ENCODE measurements around the gene CCM2L. TPM values are rescaled to one million over a fixed set of nuclear protein-coding genes. Genes with fewer than 3 reads are reported as not detected.

CCM2L gene
- total RNA-seq, 1 donor from 2014 or later: 0.75 TPM

- Histone ChIP-seq H3K36me3 (no peaks in the 10 kb centered on the region), H2AFZ (replicated peaks) (peak overlapping the region; percentile 96), H3K79me2 (ENCODE audit: low read depth) (no peaks in the 10 kb centered on the region), H3F3A (ENCODE audit: low read depth) (peaks cover 14% of the 10 kb centered on the region), H3K27ac (no peak overlapping the region), H3K4me2 (peak overlapping the region; percentile 78), H3K9ac (no peak overlapping the region), H3K4me3 (peak overlapping the region; percentile 83), H3K4me1 (no peaks in the 10 kb centered on the region), H4K20me1 (ENCODE audit: low read depth) (no peaks in the 10 kb centered on the region), H3K27me3 (peaks cover 56% of the 10 kb centered on the region), H3K9me3 (ENCODE audit: low read depth) (no peaks in the 10 kb centered on the region)
- Mint-ChIP-seq H3K36me3 (peaks cover 2% of the 10 kb centered on the region), H3K9me3 (peaks cover 2% of the 10 kb centered on the region), H3K4me3 (peak overlapping the region; percentile 90), H3K27me3 (ENCODE audit: insufficient read depth, low read depth) (peaks cover 33% of the 10 kb centered on the region), H3K27ac (no peak overlapping the region), H3K4me1 (peaks cover 28% of the 10 kb centered on the region)
- peak; percentile 92 for DNase-seq (ENCODE audit: low spot score)
- TF ChIP-seq CTCF (IDR thresholded peaks at IDR 0.05) (no peak), EZH2 (IDR thresholded peaks at IDR 0.05) (no peak), EZH2phosphoT487 (IDR thresholded peaks at IDR 0.05) (no peak)
These were observed 8.3 kb downstream of the CCM2L start for GRCh38 chr20:32018269-32019155.

GRCh38 chr20:32019156-32019510 is 8.9 kb downstream of the CCM2L start:
- Histone ChIP-seq H3K4me3 (peak overlapping the region; percentile 83), H3K4me1 (peaks cover 4% of the 10 kb centered on the region), H4K20me1 (ENCODE audit: low read depth) (no peaks in the 10 kb centered on the region), H3K27me3 (peaks cover 56% of the 10 kb centered on the region), H3K79me2 (ENCODE audit: low read depth) (no peaks in the 10 kb centered on the region), H3K27ac (no peak overlapping the region), H3F3A (ENCODE audit: low read depth) (peaks cover 14% of the 10 kb centered on the region), H3K9ac (no peak overlapping the region), H3K9me3 (ENCODE audit: low read depth) (no peaks in the 10 kb centered on the region), H3K4me2 (peak overlapping the region; percentile 78), H2AFZ (replicated peaks) (no peak overlapping the region), H3K36me3 (no peaks in the 10 kb centered on the region)
- Mint-ChIP-seq H3K27me3 (ENCODE audit: insufficient read depth, low read depth) (peaks cover 33% of the 10 kb centered on the region), H3K9me3 (peaks cover 2% of the 10 kb centered on the region), H3K4me1 (peaks cover 30% of the 10 kb centered on the region), H3K4me3 (peak overlapping the region; percentile 89), H3K27ac (no peak overlapping the region), H3K36me3 (peaks cover 2% of the 10 kb centered on the region)
- DNase-seq (ENCODE audit: low spot score): peak; percentile 82
- TF ChIP-seq CTCF (IDR thresholded peaks at IDR 0.05) (peak; percentile 27), EZH2 (IDR thresholded peaks at IDR 0.05) (no peak)

DNA sequence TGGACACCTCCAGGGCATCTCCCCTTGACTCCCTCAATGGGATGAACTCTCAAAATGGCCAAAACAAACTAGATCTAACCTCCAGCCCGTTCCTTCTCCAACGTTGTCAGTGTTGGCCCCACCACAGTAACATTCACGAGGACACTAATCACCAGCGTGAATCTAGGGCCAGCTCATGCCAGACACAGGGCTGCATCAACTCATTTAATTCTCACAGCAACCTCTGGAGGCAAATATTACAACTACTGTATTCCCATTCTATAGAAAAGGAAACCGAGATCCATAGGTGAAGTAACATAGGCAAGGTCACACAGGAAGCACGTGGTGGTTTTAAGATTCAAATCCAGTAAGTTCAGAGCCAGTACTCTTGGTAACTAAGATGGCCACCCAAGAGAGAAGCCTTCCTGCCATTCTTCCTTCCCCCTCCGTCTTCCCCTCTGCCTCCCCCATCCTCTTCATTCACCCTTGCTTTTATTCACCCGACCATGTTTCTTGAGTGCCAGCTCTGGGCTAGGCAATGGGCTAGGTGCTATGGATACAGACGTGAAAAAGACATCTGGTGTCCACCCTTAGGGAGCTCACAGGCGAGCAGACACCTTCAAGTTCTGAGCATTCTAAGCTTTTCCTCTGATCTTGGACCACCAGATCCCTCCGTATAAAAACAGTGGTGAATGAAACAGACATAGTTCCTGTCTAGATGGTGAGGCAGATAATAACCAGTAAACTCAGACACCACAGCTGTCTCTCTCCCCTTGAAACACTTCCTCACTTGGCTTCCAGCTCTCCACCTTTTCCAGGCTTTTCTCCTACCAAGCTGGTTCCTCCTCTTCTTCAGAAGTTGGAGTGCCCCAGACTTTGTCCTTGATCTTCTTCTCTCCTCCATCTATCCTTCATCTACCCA is 9.6 kb downstream of the CCM2L start:
- H3K27me3 Mint-ChIP-seq (ENCODE audit: insufficient read depth, low read depth): peaks cover 33% of the 10 kb centered on the region
- H3K4me3 Mint-ChIP-seq: peak overlapping the region; percentile 89
- no peaks in the 10 kb centered on the region for H3K36me3 ChIP-seq
- no peak overlapping the region for H3K27ac ChIP-seq
- peaks cover 14% of the 10 kb centered on the region for H3F3A ChIP-seq (ENCODE audit: low read depth)
- peaks cover 7% of the 10 kb centered on the region for H3K4me1 ChIP-seq
- peaks cover 2% of the 10 kb centered on the region for H3K9me3 Mint-ChIP-seq
- no peaks in the 10 kb centered on the region for H3K9me3 ChIP-seq (ENCODE audit: low read depth)
- H3K4me2 ChIP-seq: peak overlapping the region; percentile 78
- peak overlapping the region; percentile 26 for H3K27ac Mint-ChIP-seq
- no peaks in the 10 kb centered on the region for H3K79me2 ChIP-seq (ENCODE audit: low read depth)
- TF ChIP-seq CTCF (IDR thresholded peaks at IDR 0.05): no peak
- no peak for TF ChIP-seq EZH2 (IDR thresholded peaks at IDR 0.05)
- TF ChIP-seq EZH2phosphoT487 (IDR thresholded peaks at IDR 0.05): no peak
- H4K20me1 ChIP-seq (ENCODE audit: low read depth): no peaks in the 10 kb centered on the region
- H3K9ac ChIP-seq: no peak overlapping the region
- peaks cover 51% of the 10 kb centered on the region for H3K27me3 ChIP-seq
- DNase-seq (ENCODE audit: low spot score): no peak
- no peak overlapping the region for H2AFZ ChIP-seq (replicated peaks)
- peaks cover 31% of the 10 kb centered on the region for H3K4me1 Mint-ChIP-seq
- H3K36me3 Mint-ChIP-seq: peaks cover 2% of the 10 kb centered on the region
- H3K4me3 ChIP-seq: peak overlapping the region; percentile 83
